Measurements from ENCODE around the gene HERC4.
"Not testable (repeated sequence)": the region's sequence is repeated elsewhere in the genome, so short reads cannot be mapped to it uniquely, and the experiment has no call there.

Gene HERC4

DNA sequence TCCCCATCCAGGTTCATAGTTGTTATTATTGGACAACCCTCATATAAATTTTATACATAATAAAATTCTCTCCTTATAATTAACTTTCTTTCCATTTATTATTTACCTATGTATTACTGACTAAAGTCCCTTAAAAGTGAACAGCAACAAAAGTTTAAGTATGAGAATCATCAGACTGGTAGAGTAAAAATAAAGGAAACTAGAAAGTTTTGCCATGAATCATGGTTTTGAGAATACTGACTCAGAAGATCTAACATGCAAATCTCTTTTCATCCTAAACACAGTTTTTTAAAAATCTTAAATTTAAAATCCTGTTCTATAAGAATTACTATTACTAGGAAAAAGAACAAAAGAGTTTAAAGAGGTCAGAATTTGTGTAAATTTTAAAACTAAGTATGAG, 32.1 kb downstream of the HERC4 start:
- DNase-seq = peak; percentile 25

DNA sequence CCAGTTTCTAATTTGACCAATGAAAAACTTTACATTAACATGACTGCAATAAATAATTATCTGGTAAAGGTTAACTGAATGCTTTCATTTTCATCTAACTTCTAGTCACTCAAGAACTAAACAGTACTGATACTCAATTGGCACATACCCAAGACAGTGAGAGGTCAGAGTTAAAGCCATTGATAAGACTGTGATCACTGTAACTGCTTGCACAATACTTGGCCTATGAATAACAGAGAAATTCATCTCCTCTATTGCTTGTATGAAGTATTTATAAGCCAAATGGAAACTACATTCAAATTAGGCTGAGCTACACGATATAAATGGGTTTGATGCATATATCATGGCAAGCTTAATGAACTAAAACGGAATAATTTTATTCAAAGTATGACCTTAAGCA, 43.0 kb downstream of the HERC4 start:
- DNase-seq = no peak

DNA sequence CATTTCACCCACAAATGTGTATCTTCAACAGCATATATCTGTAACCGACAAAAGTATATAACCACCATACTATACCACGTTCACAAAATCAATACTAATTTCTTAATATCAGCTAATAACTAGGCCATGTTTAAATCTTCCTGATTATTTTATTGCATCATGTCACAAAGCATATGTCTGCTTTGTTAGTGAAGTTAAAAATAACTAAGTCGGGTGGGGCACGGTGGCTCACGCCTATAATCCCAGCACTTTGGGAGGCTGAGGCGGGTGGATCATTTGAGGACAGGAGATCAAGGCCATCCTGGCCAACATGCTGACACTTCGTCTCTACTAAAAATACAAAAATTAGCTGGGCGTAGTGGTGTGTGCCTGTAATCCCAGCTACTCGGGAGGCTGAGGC, 47.7 kb downstream of the HERC4 start:
- DNase-seq = no peak

DNA sequence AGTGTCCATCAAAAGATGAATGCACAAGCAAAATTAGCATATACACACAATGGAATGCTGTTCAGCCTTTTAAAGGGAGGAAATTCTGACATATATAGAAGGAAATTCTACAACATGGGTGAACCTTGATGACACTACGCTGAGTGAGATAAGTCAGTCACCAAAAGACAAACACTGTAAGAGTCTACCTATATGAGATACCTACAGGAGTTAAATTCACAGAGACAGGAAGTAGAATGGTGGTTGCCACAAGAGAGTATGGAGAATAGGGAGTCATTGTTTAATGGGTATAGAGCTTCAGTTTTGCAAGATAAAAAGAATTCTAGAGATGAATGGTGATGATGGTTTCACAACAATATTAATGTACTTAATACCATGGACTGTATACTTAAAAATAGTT, 51.8 kb downstream of the HERC4 start:
- no peak for DNase-seq

DNA sequence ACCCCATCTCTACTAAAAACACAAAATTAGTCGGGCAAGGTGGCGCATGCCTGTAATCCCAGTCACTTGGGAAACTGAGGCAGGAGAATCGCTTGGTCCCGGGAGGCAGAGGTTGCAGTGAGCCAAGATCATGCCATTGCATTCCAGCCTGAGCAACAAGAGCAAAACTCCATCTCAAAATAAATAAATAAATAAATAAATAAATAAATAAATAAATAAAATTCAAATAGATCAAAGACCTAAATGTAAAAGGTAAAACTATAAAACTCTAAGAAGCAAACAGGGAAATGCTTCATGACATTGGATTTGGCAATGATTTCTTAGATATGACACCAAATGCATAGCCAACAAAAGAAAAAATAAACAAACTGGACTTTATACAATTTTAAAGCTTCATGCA, 52.8 kb downstream of the HERC4 start:
- DNase-seq = not testable (repeated sequence)

DNA sequence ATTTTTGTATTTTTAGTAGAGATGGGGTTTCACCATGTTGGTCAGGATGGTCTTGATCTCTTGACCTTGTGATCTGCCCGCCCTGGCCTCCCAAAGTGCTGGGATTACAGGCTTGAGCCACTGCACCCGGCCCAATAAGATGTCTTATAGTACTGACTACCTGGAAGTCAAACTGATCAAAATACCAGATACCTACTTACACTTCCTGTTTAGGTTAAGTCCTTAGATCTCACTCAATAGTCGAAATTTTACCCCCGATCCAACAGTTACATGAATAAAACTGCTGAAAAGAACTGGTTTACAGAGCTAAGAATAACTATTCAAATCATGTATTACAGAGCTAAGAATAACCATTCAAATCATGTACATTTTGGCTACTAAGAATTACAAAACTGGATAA, 58.6 kb downstream of the HERC4 start:
- not testable (repeated sequence) for DNase-seq

DNA sequence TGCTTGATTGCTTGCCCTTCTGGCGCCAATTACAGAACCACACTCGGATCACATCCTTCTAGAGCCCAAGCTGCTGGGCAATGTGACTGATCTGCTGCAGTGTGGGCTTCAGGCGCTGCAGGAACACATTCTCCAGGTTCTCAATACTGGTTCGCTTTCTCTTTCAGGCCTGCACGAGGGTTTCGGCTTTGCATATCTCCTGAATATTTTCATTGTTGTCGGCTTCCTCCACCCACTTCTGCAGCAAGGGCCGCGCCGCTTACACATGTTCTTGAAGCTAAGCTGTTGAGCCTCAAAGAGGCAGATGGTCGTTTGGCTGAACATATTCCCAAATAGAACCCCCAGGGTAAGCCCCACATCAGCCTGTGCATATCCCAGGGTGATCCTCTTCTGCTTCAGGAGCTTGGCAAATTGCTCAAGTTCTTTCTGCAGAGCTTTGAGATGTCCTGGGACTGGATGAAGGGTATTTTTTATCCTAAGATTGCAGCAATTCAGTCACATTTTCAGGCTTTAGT, 64.6 kb downstream of the HERC4 start:
- DNase-seq = no peak

DNA sequence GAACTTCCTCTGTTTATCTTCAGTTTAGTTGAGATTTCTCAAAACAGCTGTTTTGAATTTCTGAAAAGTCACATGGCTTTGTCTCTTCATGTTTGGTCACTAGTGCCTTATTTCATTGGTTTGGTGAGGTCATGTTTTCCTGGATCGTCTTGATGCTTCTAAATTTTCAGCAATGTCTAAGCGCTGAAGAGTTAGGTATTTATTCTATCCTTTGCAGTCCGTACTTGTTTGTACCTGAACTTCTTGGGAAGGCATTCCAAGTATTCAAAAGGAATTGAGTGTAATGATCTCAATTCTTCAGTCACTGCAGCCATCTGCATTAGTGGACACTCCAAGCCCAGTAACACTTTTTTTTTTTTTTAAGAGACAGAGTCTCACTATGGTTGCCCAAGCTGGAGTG, 67.7 kb downstream of the HERC4 start:
- DNase-seq = no peak

DNA sequence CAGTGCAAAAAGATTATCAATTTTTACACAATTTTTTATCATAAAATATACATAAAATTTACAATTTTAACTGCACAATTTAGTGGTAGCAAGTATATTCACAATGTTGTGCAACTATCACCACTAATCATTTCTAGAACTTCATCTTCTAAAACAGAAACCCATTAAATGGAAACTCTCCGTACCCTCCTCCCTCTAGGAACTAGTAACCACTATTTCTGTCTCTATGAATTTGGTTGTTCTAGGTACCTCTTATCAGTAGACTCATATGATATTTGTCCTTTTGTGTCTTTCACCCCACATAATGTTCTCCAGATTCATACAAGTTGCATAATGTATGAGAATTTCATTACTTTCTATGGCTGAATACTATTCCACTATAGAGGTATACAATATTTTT, 73.5 kb downstream of the HERC4 start:
- DNase-seq = no peak

DNA sequence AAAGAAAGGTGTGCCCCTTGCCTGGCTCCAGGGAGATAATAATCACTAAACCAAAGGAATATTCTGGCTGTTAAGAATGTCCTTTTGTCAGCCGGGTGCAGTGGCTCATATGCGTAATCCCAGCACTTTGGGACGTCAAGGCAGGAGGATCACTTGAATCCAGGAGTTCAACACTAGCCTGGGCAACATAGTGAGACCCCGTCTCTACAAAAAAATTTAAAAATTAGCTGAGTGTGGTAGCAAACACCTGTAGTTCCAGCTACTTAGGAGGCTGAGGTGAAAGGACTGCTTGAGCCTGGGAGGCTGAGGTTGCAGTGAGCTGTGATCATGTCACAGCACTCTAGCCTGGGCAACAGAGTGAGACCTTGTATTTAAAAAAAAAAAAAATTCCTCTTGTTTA, 74.1 kb downstream of the HERC4 start:
- DNase-seq = no peak

DNA sequence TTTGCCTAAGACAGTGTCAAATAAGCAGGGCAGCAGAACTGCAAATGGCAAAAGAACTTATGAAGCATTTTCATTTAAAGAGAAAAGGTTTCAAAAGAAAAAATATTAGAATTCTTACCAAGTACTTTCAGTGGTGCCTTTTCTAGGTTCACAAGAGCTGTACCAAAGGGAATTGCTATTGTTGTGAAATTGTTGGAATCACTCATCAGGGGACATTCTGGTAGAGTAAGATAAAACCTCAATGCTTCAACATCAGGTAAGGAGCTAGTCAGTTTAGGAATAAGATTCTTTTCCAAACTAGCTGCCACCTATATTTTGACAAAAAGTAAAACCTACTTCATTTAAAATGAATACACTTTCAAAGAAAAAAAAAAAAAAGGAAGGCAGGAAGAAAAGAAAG, 85.0 kb downstream of the HERC4 start:
- DNase-seq = no peak

DNA sequence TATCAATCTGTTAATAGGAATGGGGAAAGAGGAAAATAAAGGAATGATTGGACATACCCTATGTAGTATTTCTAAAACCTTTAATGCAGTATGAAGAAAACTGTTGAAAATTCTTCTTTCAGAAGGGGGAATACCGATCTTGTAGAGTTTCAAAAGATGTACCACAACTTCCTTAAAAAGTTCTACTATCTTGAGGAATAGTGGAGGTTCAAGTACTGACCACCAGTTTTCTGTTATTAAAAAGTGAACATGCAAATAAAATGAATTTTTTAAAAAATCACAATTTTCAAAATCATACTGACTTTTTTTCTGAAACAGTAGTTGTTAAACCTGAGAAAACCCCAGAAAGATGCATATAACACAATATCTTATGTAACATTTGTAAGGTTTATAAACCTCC, 86.5 kb downstream of the HERC4 start:
- DNase-seq = no peak

DNA sequence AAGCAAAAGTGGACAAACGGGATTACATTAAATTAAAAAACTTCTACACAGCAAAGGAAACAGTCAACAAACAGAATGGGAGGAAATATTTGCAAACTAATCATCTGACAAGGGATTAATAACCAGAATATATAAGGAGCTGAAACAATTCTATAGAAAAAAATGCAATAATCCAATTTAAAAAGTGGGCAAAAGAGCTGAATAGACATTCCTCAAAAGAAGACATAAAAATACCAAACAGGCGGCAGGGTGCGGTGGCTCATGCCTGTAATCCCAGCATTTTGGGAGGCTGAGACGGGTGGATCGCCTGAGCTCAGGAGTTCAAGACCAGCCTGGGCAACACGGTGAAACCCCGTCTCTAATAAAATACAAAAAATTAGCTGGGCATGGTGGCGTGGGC, 92.5 kb downstream of the HERC4 start:
- DNase-seq = not testable (repeated sequence)

DNA sequence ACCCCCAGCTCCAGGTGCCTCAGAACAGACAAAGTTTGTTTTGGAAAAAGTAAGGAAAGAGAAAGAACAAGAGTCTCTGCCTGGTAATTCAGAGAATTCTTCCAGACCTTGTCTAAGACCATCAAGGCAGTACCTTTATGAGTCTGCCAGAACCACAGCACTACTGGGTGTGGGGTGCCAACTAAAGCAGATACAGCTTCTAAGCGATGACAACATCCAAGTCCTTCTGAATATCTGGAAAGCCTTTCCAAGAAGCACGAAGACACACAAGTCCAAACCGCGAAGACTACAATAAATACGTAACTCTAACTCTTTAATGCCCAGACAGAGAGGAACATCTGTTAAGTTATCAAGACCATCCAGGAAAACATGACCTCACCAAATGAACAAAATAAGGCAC, 96.3 kb downstream of the HERC4 start:
- peak; percentile 1 for DNase-seq

DNA sequence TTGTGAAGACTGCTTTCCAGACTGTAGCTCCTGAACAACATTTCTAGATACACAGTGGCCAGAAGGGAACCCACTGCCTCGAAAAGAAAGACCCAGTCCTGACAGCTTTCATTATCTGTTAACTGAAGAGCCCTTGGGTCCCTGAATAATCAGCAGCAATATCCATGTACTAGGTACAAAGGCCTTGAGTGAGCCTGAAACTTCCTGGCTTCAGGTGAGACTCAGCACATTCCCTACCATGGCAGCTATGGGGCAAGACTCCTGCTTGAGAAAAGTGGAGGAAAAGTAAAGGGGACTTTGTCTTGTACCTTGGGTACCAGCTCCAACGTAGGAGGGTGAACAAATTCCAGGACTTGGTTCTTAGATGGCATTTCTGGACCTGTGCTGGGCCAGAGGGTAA, 97.8 kb downstream of the HERC4 start:
- no peak for DNase-seq

DNA sequence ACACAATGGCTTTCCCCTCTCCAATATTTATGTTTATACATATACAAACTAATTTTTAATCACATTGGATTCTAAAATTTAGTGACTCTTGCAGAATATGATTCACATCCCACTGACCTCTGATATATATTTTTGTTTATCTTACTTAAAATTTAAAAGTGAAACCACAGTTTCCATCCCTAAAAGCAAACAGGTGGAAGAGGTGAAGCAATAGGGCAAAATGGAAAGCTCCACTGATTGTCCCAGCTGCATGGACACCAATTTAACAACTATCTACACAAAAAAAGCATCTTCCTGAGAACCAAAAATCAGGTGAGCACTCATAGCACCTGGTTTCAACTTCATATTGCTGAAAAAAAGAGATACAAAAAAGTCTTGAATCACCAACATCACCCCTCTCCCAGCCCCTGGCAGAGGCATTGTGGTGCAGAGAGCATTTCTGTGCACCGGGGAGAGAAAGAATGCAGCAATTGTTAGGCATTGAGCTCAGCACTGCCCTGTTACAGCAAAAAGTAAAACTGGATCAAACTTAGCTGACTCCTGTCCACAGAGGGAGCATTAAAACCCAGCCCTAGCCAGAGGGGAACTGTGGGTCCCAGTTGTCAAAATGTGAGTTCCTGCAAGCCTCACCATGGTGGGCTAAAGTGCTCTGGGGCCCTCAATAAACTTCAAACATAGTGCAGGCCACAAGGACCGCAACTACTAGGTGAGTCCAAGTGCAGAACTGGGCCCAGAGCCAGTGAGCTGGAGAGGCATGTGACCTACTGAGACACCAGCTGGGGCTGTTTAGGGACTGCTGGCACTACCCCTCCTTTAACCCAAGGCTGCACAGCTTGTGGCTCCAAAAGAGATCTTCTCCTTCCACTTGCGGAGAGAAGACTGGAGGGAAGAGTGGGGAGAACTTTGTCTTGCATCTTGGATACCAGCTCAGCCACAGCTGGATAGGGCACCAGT, 98.5 kb downstream of the HERC4 start:
- DNase-seq = no peak

DNA sequence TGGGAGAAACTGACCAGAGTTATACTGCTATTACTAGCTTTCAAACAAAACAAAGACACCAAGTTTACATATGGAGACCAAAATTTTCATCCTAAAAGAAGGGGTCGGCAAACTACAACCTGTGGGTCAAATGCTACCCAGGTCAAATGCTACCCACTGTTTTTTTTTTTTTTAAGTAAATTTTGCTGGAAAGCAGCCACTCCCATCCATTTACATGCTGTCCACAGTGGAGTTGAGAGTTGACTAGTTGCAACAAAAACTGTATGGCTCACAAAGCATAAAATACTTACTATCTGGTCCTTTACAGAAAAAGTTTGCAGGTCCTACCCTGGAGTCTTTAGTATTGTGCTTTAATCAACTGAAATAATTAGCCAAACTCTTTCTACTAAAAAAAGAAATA, 99.2 kb downstream of the HERC4 start:
- no peak for DNase-seq

DNA sequence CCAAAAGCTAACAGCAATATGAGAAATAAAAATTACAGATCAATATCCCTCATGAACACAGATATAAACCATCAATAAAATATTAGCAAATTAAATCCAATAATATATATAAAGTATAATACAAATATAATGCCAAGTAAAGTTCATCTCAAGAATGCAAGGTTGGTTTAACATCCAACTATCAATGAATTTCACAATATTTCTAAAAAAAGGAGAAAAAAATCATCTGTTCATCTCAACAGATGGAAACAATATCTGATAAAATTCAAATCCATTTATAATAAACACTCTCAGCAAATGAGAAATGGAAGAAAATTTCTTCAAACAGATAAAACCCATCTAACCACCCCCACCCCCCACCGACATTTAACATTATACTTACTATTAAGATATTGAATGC, 103.8 kb downstream of the HERC4 start:
- no peak for DNase-seq

DNA sequence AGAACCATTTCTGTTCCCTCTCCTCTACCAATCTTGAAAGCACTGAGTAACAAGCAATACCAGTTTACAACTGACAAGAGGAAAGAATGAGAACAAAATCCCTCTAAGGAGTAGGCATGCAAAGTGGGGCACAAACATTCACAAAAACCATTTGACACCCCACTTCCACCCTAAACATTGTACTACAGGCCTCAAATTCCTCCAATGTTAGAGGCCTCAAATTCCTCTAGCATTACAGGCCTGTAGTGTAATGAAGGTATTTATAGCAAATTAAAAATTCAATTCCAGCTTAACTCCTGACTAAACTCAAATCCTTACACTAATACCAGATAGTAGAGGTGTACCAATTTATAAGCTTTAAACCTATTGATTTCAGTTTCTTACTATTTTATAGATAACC, 105.2 kb downstream of the HERC4 start:
- DNase-seq = peak; percentile 8

DNA sequence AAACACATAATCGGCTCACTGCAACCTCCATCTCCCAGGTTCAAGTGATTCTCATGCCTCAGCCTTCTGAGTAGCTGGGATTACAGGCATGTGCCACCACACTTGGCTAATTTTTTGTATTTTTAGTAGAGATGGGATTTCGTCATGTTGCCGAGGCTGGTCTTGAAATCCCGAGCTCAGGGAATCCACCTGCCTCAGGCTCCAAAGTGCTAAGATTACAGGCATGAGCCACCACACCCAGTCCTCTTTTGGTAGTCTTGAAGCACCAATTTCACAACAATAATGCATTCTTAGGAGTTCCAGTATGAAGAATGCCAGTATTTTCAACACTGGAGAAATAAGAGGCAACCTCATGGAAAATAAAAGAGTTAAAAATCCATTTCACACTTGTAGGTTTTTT, 109.0 kb downstream of the HERC4 start:
- DNase-seq = not testable (repeated sequence)

DNA sequence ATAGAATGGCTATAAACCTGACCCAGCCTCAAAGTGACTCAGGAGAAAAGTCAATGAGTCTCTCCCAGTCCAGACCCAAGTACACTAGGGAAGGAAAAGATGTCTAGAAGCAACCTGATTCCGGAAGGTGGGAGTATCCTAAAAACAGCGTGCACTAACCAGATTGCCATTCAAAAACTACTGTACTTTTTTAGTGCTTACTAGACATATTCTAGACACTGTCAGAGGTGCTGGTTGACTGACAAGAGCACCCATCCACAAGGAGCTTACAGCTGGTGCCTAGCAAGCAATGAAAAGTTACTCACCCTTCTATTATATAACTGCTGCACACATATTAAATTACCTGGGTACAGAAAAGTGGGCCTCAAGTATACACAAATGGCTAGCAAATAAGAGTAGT, 109.6 kb downstream of the HERC4 start:
- DNase-seq = no peak

DNA sequence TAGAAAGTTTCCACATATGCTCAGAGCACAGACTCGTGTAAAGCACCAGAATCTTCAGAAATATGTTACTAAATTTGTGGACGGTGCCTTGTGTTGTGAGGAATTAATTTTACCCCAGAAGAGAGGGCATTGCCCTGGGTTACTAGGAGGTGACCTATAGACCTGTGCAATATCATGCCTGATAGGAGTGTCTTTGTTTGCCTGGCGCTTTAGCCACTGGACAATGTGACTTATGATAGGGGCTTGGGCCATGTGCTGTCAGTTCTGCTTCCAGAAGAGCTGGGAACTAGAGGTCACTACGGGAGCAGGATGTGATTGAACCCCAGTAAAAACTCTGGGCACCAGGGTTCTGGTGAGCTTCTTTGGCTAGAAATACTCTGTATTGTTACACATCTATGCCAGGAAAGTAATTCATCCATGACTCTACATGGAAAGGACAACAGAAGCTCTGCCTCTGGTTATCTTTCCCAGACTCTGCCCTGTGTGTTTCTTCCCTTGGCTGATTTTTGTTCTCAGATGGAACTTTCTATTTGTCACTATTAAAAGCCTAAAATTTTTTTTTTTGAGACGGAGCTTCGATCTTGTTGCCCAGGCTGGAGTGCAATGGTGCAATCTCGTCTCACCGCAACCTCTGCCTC, 115.1 kb downstream of the HERC4 start:
- no peak for DNase-seq

DNA sequence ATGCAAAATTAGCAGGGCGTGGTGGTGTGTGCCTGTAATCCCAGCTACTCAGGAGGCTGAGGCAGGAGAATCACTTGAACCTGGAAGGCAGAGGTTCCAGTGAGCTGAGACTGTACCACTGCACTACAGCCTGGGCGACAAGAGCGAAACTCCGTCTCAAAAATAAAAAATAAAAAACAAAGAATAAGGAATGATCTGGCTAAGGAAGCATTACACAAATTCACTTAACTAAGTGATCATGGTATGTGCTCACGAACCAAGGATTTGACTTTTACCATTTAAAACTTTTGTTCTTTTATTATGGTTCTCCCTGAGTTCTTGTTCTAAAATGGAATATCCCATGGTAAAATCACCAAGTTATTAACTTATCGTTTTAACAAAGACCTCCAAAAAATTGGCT, 119.5 kb downstream of the HERC4 start:
- DNase-seq = no peak

DNA sequence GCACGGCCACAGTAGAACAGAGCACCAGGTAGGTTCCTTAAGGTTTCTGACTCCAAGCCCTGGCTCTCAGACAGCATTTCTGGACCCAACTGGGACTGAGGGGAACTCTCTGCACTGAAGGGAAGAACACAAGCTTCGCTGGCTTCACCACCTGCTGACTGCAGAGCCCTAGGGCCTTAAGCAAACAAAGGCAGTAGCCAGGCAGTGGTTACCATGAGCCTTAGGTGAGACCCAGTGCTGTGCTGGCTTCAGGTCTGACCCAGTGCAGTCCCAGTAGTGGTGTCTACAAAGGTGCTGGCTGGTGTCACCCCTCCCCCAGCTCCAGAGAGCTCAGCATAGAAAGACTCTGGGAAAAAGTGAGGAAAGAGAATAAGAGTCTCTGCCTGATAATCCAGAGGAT, 131.2 kb downstream of the HERC4 start:
- DNase-seq = no peak

Data from fibroblast of upper back skin (primary cell).